ENCODE data around the gene CACNA1E. TPM values are rescaled to one million over a fixed set of nuclear protein-coding genes. Genes with fewer than 3 reads are reported as not detected.

The CACNA1E gene
- total and polyA plus RNA-seq, 2 experiments from 2014 or later, result 1.1 to 1.7 TPM

- no peaks in the 10 kb centered on the region for H3K4me1 ChIP-seq (ENCODE audit: insufficient read depth)
- H3K27ac ChIP-seq, result no peak overlapping the region
- no peaks in the 10 kb centered on the region for H4K20me1 ChIP-seq (ENCODE audit: insufficient read depth, poor library complexity, severe bottlenecking)
- no peak for DNase-seq (ENCODE audit: low spot score)
- 91% methylated on average over 4 of the region's 4 CpGs for WGBS (ENCODE audit: low lambda C conversion rate, missing lambda C conversion rate)
- H3K27me3 ChIP-seq, result no peaks in the 10 kb centered on the region
- TF ChIP-seq EZH2phosphoT487 (IDR thresholded peaks at IDR 0.05; ENCODE audit: low read depth, severe bottlenecking, unreplicated experiment) (no peak), CTCF (IDR thresholded peaks at IDR 0.05; ENCODE audit: poor library complexity) (no peak), EZH2 (IDR thresholded peaks at IDR 0.05; ENCODE audit: borderline replicate concordance) (no peak)
- H3K36me3 ChIP-seq (replicated peaks; ENCODE audit: insufficient read depth, low read depth), result no peaks in the 10 kb centered on the region
- H3K9me3 ChIP-seq (ENCODE audit: low read depth), result no peaks in the 10 kb centered on the region
- no peak overlapping the region for H2AFZ ChIP-seq
- H3K79me2 ChIP-seq, result no peaks in the 10 kb centered on the region
- H3K4me2 ChIP-seq, result no peak overlapping the region
- H3K9me2 ChIP-seq (replicated peaks; ENCODE audit: insufficient read depth), result no peaks in the 10 kb centered on the region
- H3K4me3 ChIP-seq, result no peak overlapping the region
Observed at GRCh38 chr1:181768930-181769280, 285.6 kb downstream of the CACNA1E start.

DNA sequence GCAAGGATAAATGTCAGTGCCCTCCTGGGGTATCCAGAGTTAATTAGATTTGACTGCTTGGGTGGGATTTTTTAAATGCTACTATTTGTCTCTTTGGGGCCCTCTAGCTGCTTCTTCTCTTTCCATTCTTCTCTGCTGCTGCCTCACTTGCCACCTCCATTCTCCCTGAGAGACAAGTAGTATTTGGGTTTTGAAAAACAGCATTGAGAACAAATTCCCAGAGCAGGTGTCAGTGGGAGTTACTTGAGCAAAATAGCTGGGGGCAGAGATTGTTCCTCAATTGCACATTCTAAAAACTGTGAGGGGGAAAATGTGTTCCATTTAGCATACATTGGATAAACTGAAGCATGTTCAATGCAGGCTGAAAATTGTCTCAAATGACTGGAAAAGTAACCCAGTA is 286.5 kb downstream of the CACNA1E start:
- Histone ChIP-seq H3K9me2 (replicated peaks; ENCODE audit: insufficient read depth) (no peaks in the 10 kb centered on the region), H2AFZ (no peak overlapping the region), H4K20me1 (ENCODE audit: insufficient read depth, poor library complexity, severe bottlenecking) (no peaks in the 10 kb centered on the region), H3K9me3 (ENCODE audit: low read depth) (no peaks in the 10 kb centered on the region), H3K27ac (no peak overlapping the region), H3K4me2 (no peak overlapping the region), H3K4me3 (no peak overlapping the region), H3K4me1 (ENCODE audit: insufficient read depth) (no peaks in the 10 kb centered on the region), H3K36me3 (replicated peaks; ENCODE audit: insufficient read depth, low read depth) (no peaks in the 10 kb centered on the region), H3K27me3 (no peaks in the 10 kb centered on the region), H3K79me2 (no peaks in the 10 kb centered on the region)
- DNase-seq (ENCODE audit: low spot score), result no peak
- no peak for TF ChIP-seq EZH2phosphoT487 (IDR thresholded peaks at IDR 0.05; ENCODE audit: low read depth, severe bottlenecking, unreplicated experiment)
- no peak for TF ChIP-seq EZH2 (IDR thresholded peaks at IDR 0.05; ENCODE audit: borderline replicate concordance)
- TF ChIP-seq CTCF (IDR thresholded peaks at IDR 0.05; ENCODE audit: poor library complexity), result no peak

DNA sequence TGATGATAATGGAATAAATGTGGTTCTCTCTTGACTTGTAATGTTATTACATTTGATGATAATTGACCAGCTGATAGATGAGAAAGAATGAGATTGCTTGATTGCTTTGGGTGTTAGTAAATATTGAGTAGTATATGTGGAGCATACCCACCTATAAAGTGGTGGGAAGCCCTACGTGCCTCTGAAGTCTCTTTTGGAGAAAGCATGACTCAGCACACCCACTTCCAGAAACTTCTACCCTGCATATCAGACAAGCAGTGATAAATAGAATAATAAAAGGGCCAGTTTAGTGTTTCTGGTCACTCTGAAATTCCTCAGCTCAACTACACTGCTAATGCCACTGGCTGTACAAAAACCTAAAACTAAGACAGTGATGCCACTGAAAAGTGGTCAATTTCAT is 289.4 kb downstream of the CACNA1E start:
- H3K4me1 ChIP-seq (ENCODE audit: insufficient read depth), result no peaks in the 10 kb centered on the region
- TF ChIP-seq EZH2phosphoT487 (IDR thresholded peaks at IDR 0.05; ENCODE audit: low read depth, severe bottlenecking, unreplicated experiment) (no peak), EZH2 (IDR thresholded peaks at IDR 0.05; ENCODE audit: borderline replicate concordance) (no peak), CTCF (IDR thresholded peaks at IDR 0.05; ENCODE audit: poor library complexity) (no peak)
- DNase-seq (ENCODE audit: low spot score), result no peak
- no peak overlapping the region for H2AFZ ChIP-seq
- H4K20me1 ChIP-seq (ENCODE audit: insufficient read depth, poor library complexity, severe bottlenecking), result no peaks in the 10 kb centered on the region
- H3K4me2 ChIP-seq, result no peak overlapping the region
- H3K9me3 ChIP-seq (ENCODE audit: low read depth), result no peaks in the 10 kb centered on the region
- H3K4me3 ChIP-seq, result no peak overlapping the region
- H3K27ac ChIP-seq, result no peak overlapping the region
- no peaks in the 10 kb centered on the region for H3K27me3 ChIP-seq
- 88% methylated on average over 1 of the region's 1 CpG for WGBS (ENCODE audit: low lambda C conversion rate, missing lambda C conversion rate)
- H3K79me2 ChIP-seq, result no peaks in the 10 kb centered on the region
- H3K36me3 ChIP-seq (replicated peaks; ENCODE audit: insufficient read depth, low read depth), result no peaks in the 10 kb centered on the region
- H3K9me2 ChIP-seq (replicated peaks; ENCODE audit: insufficient read depth), result no peaks in the 10 kb centered on the region

GRCh38 chr1:181776044-181776443 is 292.7 kb downstream of the CACNA1E start:
- no peaks in the 10 kb centered on the region for H4K20me1 ChIP-seq (ENCODE audit: insufficient read depth, poor library complexity, severe bottlenecking)
- whole genome bisulfite sequencing (ENCODE audit: low lambda C conversion rate, missing lambda C conversion rate), result 93% methylated on average over 10 of the region's 10 CpGs
- no peaks in the 10 kb centered on the region for H3K36me3 ChIP-seq (replicated peaks; ENCODE audit: insufficient read depth, low read depth)
- H3K27me3 ChIP-seq, result no peaks in the 10 kb centered on the region
- no peak overlapping the region for H2AFZ ChIP-seq
- TF ChIP-seq CTCF (IDR thresholded peaks at IDR 0.05; ENCODE audit: poor library complexity) (no peak), EZH2 (IDR thresholded peaks at IDR 0.05; ENCODE audit: borderline replicate concordance) (no peak), EZH2phosphoT487 (IDR thresholded peaks at IDR 0.05; ENCODE audit: low read depth, severe bottlenecking, unreplicated experiment) (no peak)
- peaks cover 4% of the 10 kb centered on the region for H3K4me1 ChIP-seq (ENCODE audit: insufficient read depth)
- no peaks in the 10 kb centered on the region for H3K79me2 ChIP-seq
- no peak overlapping the region for H3K4me2 ChIP-seq
- no peak overlapping the region for H3K27ac ChIP-seq
- DNase-seq (ENCODE audit: low spot score), result no peak
- no peak overlapping the region for H3K4me3 ChIP-seq
- H3K9me2 ChIP-seq (replicated peaks; ENCODE audit: insufficient read depth), result no peaks in the 10 kb centered on the region
- no peaks in the 10 kb centered on the region for H3K9me3 ChIP-seq (ENCODE audit: low read depth)

Measured in hepatocyte (in vitro differentiated cells).